AG04450 (cell line): ENCODE data around the gene CLDN10. TPM values are rescaled to one million over a fixed set of nuclear protein-coding genes. Genes with fewer than 3 reads are reported as not detected.

Source experiments
- CTCF ChIA-PET: fragments of 300-600, 350-600 bp; formaldehyde crosslinking; extraction: SDS; loops from one replicate; lab custom pipeline; 2022; ENCODE audit warnings: antibody characterized with exemption, inconsistent platforms; lab: Charles Lee
- POLR2A ChIA-PET: fragments of 350-600 bp; formaldehyde crosslinking; extraction: SDS; loops from one replicate; lab custom pipeline; 2021; ENCODE audit warnings: antibody characterized with exemption, inconsistent platforms; lab: Yijun Ruan, JAX
- DNase-seq: peaks from one replicate; pipeline ENCODE4 v3.0.0-alpha.2; 2011; ENCODE audit warnings: low read depth, low spot score
- H3K27ac ChIP-seq: one replicate; pipeline ENCODE4 v1.5.1; 2012; ENCODE audit warnings: low read depth, low read length, control low read depth
- H3K27me3 ChIP-seq: one replicate; pipeline ENCODE4 v1.6.0; 2012; ENCODE audit warnings: low read length; ENCODE audit not compliant: control insufficient read depth, insufficient read depth
- H3K4me3 ChIP-seq: 2 replicates; pipeline ENCODE4 v1.5.1; 2011; ENCODE audit warnings: mild to moderate bottlenecking, low read depth, low read length, control low read depth
- H3K9me3 ChIP-seq: 2 replicates; pipeline ENCODE4 v1.5.1; 2012; ENCODE audit warnings: low read length; ENCODE audit not compliant: control insufficient read depth, insufficient read depth
- polyA plus RNA-seq: library from polyadenylated mRNA; depleted of rRNA; stranded (reverse); fragments of >200 nt; gene quantifications from 2 replicates; pipeline ENCODE4 v1.2.3, GENCODE V29; 2011
- TF ChIP-seq, protein P1 (sequence below): IDR thresholded peaks from 2 replicates; pipeline ENCODE4 v1.5.1; 2011; ENCODE audit warnings: low read depth, low read length, control low read depth, inconsistent platforms

Gene CLDN10
- polyA plus RNA-seq, 1 experiment = not detected

DNA sequence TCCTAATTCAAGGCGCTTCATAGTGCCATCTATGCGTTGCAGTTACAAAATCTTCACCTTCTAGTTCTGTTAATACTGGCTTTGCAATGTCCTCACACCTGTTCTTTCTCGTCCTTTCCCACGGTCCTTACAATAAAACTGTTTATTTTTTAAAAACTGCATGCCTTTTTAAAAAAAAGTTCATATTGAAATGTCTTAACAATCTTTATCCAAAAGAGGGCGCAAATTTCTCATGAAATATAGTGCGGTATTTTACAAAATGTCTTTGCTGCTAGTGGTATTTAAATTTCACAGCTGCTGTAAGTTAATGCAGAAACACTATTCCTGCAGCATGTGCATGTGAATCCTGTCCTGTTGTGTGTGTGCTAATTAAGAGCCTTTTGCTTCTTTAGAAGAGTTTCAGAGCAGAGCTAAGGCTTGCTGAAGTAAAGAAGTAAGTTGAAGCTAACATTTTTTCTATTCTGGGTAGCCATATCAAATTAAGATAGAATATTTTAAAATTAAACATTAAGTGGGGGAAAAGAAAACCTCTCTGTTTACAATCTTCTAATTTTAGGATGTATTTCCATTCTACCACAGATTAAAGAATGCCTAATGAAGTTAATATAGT is 15.8 kb upstream of the CLDN10 start:
- ChIA-PET CTCF (interaction anchor here (0.5 to 3.3 kb wide), 33 partner anchors 8 to 1421 kb away, joined by 3 to 75 read pairs (median 3); no protein-coding TSS in a partner anchor), POLR2A (no interaction called here)
- DNase-seq = no peak
- Histone ChIP-seq H3K27me3 (no peaks in the 10 kb centered on the region), H3K27ac (no peak overlapping the region), H3K4me3 (no peak overlapping the region), H3K9me3 (no peaks in the 10 kb centered on the region)
- TF ChIP-seq, protein P1, sequence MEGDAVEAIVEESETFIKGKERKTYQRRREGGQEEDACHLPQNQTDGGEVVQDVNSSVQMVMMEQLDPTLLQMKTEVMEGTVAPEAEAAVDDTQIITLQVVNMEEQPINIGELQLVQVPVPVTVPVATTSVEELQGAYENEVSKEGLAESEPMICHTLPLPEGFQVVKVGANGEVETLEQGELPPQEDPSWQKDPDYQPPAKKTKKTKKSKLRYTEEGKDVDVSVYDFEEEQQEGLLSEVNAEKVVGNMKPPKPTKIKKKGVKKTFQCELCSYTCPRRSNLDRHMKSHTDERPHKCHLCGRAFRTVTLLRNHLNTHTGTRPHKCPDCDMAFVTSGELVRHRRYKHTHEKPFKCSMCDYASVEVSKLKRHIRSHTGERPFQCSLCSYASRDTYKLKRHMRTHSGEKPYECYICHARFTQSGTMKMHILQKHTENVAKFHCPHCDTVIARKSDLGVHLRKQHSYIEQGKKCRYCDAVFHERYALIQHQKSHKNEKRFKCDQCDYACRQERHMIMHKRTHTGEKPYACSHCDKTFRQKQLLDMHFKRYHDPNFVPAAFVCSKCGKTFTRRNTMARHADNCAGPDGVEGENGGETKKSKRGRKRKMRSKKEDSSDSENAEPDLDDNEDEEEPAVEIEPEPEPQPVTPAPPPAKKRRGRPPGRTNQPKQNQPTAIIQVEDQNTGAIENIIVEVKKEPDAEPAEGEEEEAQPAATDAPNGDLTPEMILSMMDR = peak; percentile 49

- TF ChIP-seq, protein P1 = no peak
- no peak for DNase-seq
- no peak overlapping the region for H3K27ac ChIP-seq
- no peaks in the 10 kb centered on the region for H3K9me3 ChIP-seq
- CTCF ChIA-PET = interaction anchor here (0.8 to 3.5 kb wide), 4 partner anchors 24 to 294 kb away, joined by 3 to 21 read pairs (median 5); no protein-coding TSS in a partner anchor
- no peak overlapping the region for H3K4me3 ChIP-seq
- H3K27me3 ChIP-seq = peaks cover 4% of the 10 kb centered on the region
- POLR2A ChIA-PET = no interaction called here
These were observed 11.6 kb upstream of the CLDN10 start for GRCh38 chr13:95540888-95541287.

- Histone ChIP-seq H3K9me3 (no peaks in the 10 kb centered on the region), H3K27me3 (peaks cover 8% of the 10 kb centered on the region), H3K27ac (no peak overlapping the region), H3K4me3 (no peak overlapping the region)
- TF ChIP-seq, protein P1 = no peak
- POLR2A ChIA-PET = no interaction called here
- no peak for DNase-seq
- CTCF ChIA-PET = interaction anchor here (1.0 to 3.5 kb wide), 3 partner anchors 23 to 292 kb away, joined by 4 to 21 read pairs (median 6); no protein-coding TSS in a partner anchor
These were observed 11.2 kb upstream of the CLDN10 start for GRCh38 chr13:95541308-95541707.

DNA sequence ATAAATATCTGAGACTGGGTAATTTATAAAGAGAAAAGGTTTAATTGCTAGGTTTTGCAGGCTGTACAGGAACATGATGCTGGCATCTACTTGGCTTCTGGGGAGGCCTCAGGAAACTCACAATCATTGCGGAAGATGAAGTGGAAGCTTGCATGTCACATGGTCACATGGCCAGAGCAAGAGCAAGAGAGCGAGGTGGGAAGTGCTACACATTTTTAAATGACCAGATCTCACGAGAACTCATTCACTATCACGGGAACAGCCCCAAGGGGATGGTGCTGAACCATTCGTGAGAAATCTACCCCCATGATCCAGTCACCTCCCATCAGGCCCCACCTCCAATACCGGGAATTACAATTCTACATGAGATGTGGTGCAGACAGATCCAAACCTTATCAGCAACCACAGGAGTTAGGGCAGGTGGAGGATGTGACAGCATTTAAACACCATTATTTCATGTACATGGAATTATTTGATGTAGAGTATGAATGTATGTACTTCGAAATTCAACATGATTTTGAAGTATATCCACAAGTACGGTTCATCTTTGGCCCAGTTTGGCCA is 10.5 kb upstream of the CLDN10 start:
- Histone ChIP-seq H3K27me3 (peaks cover 10% of the 10 kb centered on the region), H3K27ac (no peak overlapping the region), H3K9me3 (no peaks in the 10 kb centered on the region), H3K4me3 (no peak overlapping the region)
- DNase-seq = no peak
- CTCF ChIA-PET = interaction anchor here (1.0 to 3.5 kb wide), 3 partner anchors 22 to 291 kb away, joined by 4 to 21 read pairs (median 6); no protein-coding TSS in a partner anchor
- POLR2A ChIA-PET = no interaction called here
- TF ChIP-seq, protein P1 = no peak

DNA sequence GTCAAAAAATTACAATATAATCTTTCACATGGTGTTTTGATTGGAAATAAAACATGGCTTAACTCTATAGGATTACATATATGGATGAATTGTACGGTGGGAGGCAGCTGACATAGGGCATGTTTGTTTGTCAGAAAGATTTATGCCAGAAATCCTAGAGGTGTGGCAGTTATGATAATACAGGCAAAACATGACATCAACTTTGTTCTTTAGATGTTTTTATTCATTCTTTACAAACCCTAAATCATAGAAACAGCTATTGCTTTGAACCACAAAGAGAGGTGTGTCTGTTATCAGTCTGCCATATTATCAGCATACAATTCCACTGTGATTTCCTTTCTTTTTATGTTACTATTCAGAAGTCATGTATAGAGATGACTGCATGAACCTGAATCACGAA is 8.2 kb upstream of the CLDN10 start:
- POLR2A ChIA-PET = no interaction called here
- peaks cover 17% of the 10 kb centered on the region for H3K27me3 ChIP-seq
- no peak for DNase-seq
- H3K4me3 ChIP-seq = no peak overlapping the region
- no peak overlapping the region for H3K27ac ChIP-seq
- CTCF ChIA-PET = no interaction called here
- no peaks in the 10 kb centered on the region for H3K9me3 ChIP-seq
- TF ChIP-seq, protein P1 = no peak
